OCI-LY1 (cell line): ENCODE data around the gene NBL1.

Source experiments
- EZH2 ChIP-seq: fragments of 200-600 bp; sonication (generic), shearing (Covaris generic); IDR thresholded peaks from 2 replicates; pipeline ENCODE4 v1.8.0; 2017; ENCODE audit warnings: borderline replicate concordance, mixed run types, mild to moderate bottlenecking, antibody characterized with exemption, low read length, moderate library complexity, mixed read lengths
- TF ChIP-seq, protein P1 (sequence below): fragments of 200-600 bp; sonication (generic), shearing (Covaris generic); IDR thresholded peaks from 2 replicates; pipeline ENCODE4 v1.5.1; 2017; ENCODE audit warnings: mild to moderate bottlenecking, antibody characterized with exemption, low read length, moderate library complexity, mixed read lengths

GRCh38 chr1:19690342-19690741 is 46.2 kb downstream of the NBL1 start:
- TF ChIP-seq, protein P1, sequence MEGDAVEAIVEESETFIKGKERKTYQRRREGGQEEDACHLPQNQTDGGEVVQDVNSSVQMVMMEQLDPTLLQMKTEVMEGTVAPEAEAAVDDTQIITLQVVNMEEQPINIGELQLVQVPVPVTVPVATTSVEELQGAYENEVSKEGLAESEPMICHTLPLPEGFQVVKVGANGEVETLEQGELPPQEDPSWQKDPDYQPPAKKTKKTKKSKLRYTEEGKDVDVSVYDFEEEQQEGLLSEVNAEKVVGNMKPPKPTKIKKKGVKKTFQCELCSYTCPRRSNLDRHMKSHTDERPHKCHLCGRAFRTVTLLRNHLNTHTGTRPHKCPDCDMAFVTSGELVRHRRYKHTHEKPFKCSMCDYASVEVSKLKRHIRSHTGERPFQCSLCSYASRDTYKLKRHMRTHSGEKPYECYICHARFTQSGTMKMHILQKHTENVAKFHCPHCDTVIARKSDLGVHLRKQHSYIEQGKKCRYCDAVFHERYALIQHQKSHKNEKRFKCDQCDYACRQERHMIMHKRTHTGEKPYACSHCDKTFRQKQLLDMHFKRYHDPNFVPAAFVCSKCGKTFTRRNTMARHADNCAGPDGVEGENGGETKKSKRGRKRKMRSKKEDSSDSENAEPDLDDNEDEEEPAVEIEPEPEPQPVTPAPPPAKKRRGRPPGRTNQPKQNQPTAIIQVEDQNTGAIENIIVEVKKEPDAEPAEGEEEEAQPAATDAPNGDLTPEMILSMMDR: no peak
- TF ChIP-seq EZH2: no peak
